Neural progenitor cell (in vitro differentiated cells): ENCODE measurements around the gene NEU4.

Source experiments
- CTCF ChIP-seq: fragments of 200-600 bp; sonication (generic); IDR thresholded peaks from 2 replicates; pipeline ENCODE4 v1.5.1; 2017; ENCODE audit warnings: antibody characterized with exemption, mild to moderate bottlenecking
- EZH2 ChIP-seq: fragments of 200-600 bp; sonication (generic); IDR thresholded peaks from 2 replicates; pipeline ENCODE4 v1.6.1; 2017; ENCODE audit warnings: antibody characterized with exemption, mild to moderate bottlenecking, moderate library complexity

- TF ChIP-seq CTCF = no peak
- no peak for TF ChIP-seq EZH2
These were observed 43.4 kb downstream of the NEU4 start for GRCh38 chr2:241852116-241852980.
